CD14-positive monocyte (primary cell): ENCODE results near the gene PIAS1. TPM values are rescaled to one million over a fixed set of nuclear protein-coding genes. Genes with fewer than 3 reads are reported as not detected.

Source experiments
- DNase-seq, 3 donors: peaks; one replicate each; pipeline ENCODE4 v3.0.0-alpha.2; 2011 to 2022
- H2AFZ ChIP-seq: 2 replicates; pipeline ENCODE4 v1.6.0; 2012; ENCODE audit warnings: mild to moderate bottlenecking, low read depth, low read length, inconsistent platforms; ENCODE audit not compliant: insufficient read depth, poor library complexity, severe bottlenecking
- H3K27ac ChIP-seq, 2 donors: 1 replicate in 1 of 2; 2 replicates in 1 of 2; pipeline ENCODE4 v1.5.1; 2012 to 2013; ENCODE audit warnings: low read length in 2 of 2, control low read depth in 1 of 2, inconsistent platforms in 1 of 2, low read depth in 1 of 2, mild to moderate bottlenecking in 1 of 2
- H3K27me3 ChIP-seq, 2 donors: one replicate each; pipeline versions ENCODE4 v1.6.0 to v1.6.1; 2011 to 2013; ENCODE audit warnings: low read length in 2 of 2; ENCODE audit not compliant: control insufficient read depth in 2 of 2, insufficient read depth in 2 of 2
- H3K36me3 ChIP-seq, 2 donors: replicated peaks in 1 of 2; 1 replicate in 1 of 2; 2 replicates in 1 of 2; pipeline versions ENCODE4 v1.5.1 to v1.6.1; 2012 to 2013; ENCODE audit warnings: low read length in 2 of 2, control low read depth in 1 of 2, inconsistent platforms in 1 of 2, mild to moderate bottlenecking in 1 of 2; ENCODE audit not compliant: insufficient read depth in 2 of 2, control insufficient read depth in 1 of 2
- H3K4me1 ChIP-seq, 2 donors: 1 replicate in 1 of 2; 2 replicates in 1 of 2; pipeline versions ENCODE4 v1.5.1 to v1.6.1; 2012 to 2013; ENCODE audit warnings: low read length in 2 of 2, control low read depth in 1 of 2, inconsistent platforms in 1 of 2, mild to moderate bottlenecking in 1 of 2, moderate library complexity in 1 of 2; ENCODE audit not compliant: insufficient read depth in 2 of 2, control insufficient read depth in 1 of 2
- H3K4me2 ChIP-seq: replicated peaks from 2 replicates; pipeline ENCODE3; 2012; ENCODE audit warnings: low read length, moderate library complexity, mild to moderate bottlenecking; ENCODE audit not compliant: poor library complexity, severe bottlenecking; ENCODE audit errors: extremely low read depth
- H3K4me3 ChIP-seq, 3 experiments: fragments of 200-600 bp in 1 of 3; sonication (generic) in 1 of 3; replicated peaks in 1 of 3; 1 replicate in 2 of 3; 2 replicates in 1 of 3; pipeline ENCODE4 v1.5.1; 2011 to 2013; ENCODE audit warnings: low read length in 3 of 3, mild to moderate bottlenecking in 3 of 3, control low read depth in 2 of 3, low read depth in 2 of 3, inconsistent platforms in 1 of 3, moderate library complexity in 1 of 3
- H3K79me2 ChIP-seq: 2 replicates; pipeline ENCODE4 v1.6.0; 2012; ENCODE audit warnings: mild to moderate bottlenecking, control low read depth, inconsistent platforms, low read length, moderate library complexity; ENCODE audit not compliant: insufficient read depth
- H3K9ac ChIP-seq: 2 replicates; pipeline ENCODE4 v1.6.0; 2017; ENCODE audit warnings: low read length, mild to moderate bottlenecking; ENCODE audit not compliant: insufficient read depth, poor library complexity, severe bottlenecking
- H3K9me3 ChIP-seq, 2 donors: replicated peaks in 1 of 2; 1 replicate in 1 of 2; 2 replicates in 1 of 2; pipeline versions ENCODE4 v1.5.1 to v1.6.1; 2012 to 2013; ENCODE audit warnings: low read length in 2 of 2, control low read depth in 1 of 2; ENCODE audit not compliant: control insufficient read depth in 1 of 2, insufficient read depth in 1 of 2
- H4K20me1 ChIP-seq: 2 replicates; pipeline ENCODE4 v1.6.0; 2012; ENCODE audit warnings: mild to moderate bottlenecking, low read length, control low read depth, moderate library complexity; ENCODE audit not compliant: insufficient read depth
- H3K27ac Mint-ChIP-seq, 7 donors: one replicate each; pipeline ENCODE4 v1.8.0; 2020; ENCODE audit warnings: mild to moderate bottlenecking in 7 of 7, mixed read lengths in 7 of 7, moderate library complexity in 6 of 7, inconsistent platforms in 2 of 7
- H3K27me3 Mint-ChIP-seq, 3 donors: one replicate each; pipeline ENCODE4 v1.8.0; 2021 to 2022; ENCODE audit warnings: low read depth in 3 of 3, mild to moderate bottlenecking in 3 of 3, mixed read lengths in 3 of 3, moderate library complexity in 3 of 3, inconsistent platforms in 1 of 3
- H3K36me3 Mint-ChIP-seq, 2 donors: one replicate each; pipeline ENCODE4 v1.8.0; 2020; ENCODE audit warnings: mixed read lengths in 2 of 2, inconsistent platforms in 1 of 2, mild to moderate bottlenecking in 1 of 2
- H3K4me1 Mint-ChIP-seq: one replicate; pipeline ENCODE4 v1.8.0; 2020; ENCODE audit warnings: mild to moderate bottlenecking, mixed read lengths
- H3K4me3 Mint-ChIP-seq, 2 donors: one replicate each; pipeline ENCODE4 v1.8.0; 2020; ENCODE audit warnings: mild to moderate bottlenecking in 2 of 2, mixed read lengths in 2 of 2, moderate library complexity in 1 of 2
- H3K9me3 Mint-ChIP-seq, 7 donors: one replicate each; pipeline ENCODE4 v1.8.0; 2020 to 2022; ENCODE audit warnings: mixed read lengths in 7 of 7, mild to moderate bottlenecking in 6 of 7, moderate library complexity in 6 of 7, inconsistent platforms in 2 of 7
- CTCF ChIP-seq: fragments of 200-600 bp; IDR thresholded peaks from one replicate; pipeline ENCODE4 v1.8.0; 2022; ENCODE audit warnings: antibody characterized with exemption, mild to moderate bottlenecking
- WGBS: methylation state at CpG from one replicate; pipeline ENCODE4 v1.1.5; 2013; ENCODE audit warnings: missing lambda C conversion rate; ENCODE audit not compliant: insufficient coverage; 5-methylcytosine and 5-hydroxymethylcytosine counted together
- intact Hi-C, 2 donors: fragments of 100-400 bp; cut with micrococcal nuclease; formaldehyde crosslinking; loops; one replicate each; pipeline versions ENCODE4 v1.15.0 to v1.15.1; 2023
- polyA plus RNA-seq, 3 donors: library from polyadenylated mRNA; depleted of rRNA in 1 of 3; unstranded in 2 of 3; stranded (reverse) in 1 of 3; fragments of 300-500 nt in 2 of 3; fragments of >200 nt in 1 of 3; fragmentation: Illumina TruSeq in 2 of 3; gene quantifications; 1 replicate in 2 of 3; 2 replicates in 1 of 3; pipeline ENCODE4 v1.2.3, GENCODE V29; 2012 to 2021

The PIAS1 gene
- polyA plus RNA-seq, 3 donors: 47.3 to 109 (median 89.8) TPM

DNA sequence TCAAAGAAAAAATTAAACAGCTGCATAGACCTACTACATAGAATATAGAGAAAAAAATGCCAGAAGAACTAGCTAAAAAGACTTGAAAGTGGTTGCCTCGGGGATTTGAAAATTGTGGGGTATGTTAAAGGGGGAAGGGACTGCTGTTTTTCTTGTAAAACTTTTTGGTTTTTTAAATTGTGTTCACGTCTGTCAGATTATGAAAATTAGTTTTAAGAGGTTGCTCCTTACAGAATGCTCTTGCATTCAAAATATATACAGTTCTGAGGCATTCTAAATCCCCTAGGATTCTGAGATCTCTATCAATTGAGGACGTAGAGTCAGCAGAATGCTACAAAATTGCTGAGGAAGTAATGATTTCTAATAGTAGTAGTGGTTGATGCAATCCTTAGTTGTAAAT is 28.6 kb downstream of the PIAS1 start:
- Histone ChIP-seq H3K4me3 (no peak overlapping the region), H3K9me3 (no peaks in the 10 kb centered on the region), H3K27me3 (no peaks in the 10 kb centered on the region), H3K4me2 (no peak overlapping the region), H3K27ac (peak overlapping the region in 1 of 2 donors; percentile 21), H3K79me2 (peaks cover 100% of the 10 kb centered on the region), H3K4me1 (peaks cover 10 to 22% of the 10 kb centered on the region in 2 donors), H3K36me3 (peaks cover 17 to 23% of the 10 kb centered on the region in 2 donors), H4K20me1 (peaks cover 100% of the 10 kb centered on the region), H3K9ac (no peak overlapping the region), H2AFZ (no peak overlapping the region)
- TF ChIP-seq CTCF: no peak
- no peak overlapping the region for H3K4me3 Mint-ChIP-seq
- H3K9me3 Mint-ChIP-seq: no peaks in the 10 kb centered on the region
- H3K4me1 Mint-ChIP-seq: peaks cover 45% of the 10 kb centered on the region
- no peak for DNase-seq
- no CpG with 5 or more reads among the region's 3 CpGs for WGBS
- H3K27ac Mint-ChIP-seq: peak overlapping the region in 4 of 7 donors; percentile 20 to 58 (median 48)
- intact Hi-C loops: no loop called here
- H3K36me3 Mint-ChIP-seq: peaks cover 11 to 18% of the 10 kb centered on the region in 2 donors
- H3K27me3 Mint-ChIP-seq: no peaks in the 10 kb centered on the region

- Histone ChIP-seq H4K20me1 (peaks cover 100% of the 10 kb centered on the region), H3K4me1 (peaks cover 10 to 22% of the 10 kb centered on the region in 2 donors), H3K4me2 (no peak overlapping the region), H3K36me3 (peaks cover 22 to 28% of the 10 kb centered on the region in 2 donors), H3K27me3 (no peaks in the 10 kb centered on the region), H3K4me3 (no peak overlapping the region), H3K79me2 (peaks cover 100% of the 10 kb centered on the region), H2AFZ (no peak overlapping the region), H3K27ac (peak overlapping the region in 1 of 2 donors; percentile 23), H3K9ac (no peak overlapping the region), H3K9me3 (no peaks in the 10 kb centered on the region)
- H3K27me3 Mint-ChIP-seq: no peaks in the 10 kb centered on the region
- peaks cover 39% of the 10 kb centered on the region for H3K4me1 Mint-ChIP-seq
- H3K4me3 Mint-ChIP-seq: no peak overlapping the region
- intact Hi-C loops: no loop called here
- no CpG with 5 or more reads among the region's 4 CpGs for WGBS
- DNase-seq: no peak
- no peak for TF ChIP-seq CTCF
- no peaks in the 10 kb centered on the region for H3K9me3 Mint-ChIP-seq
- no peak overlapping the region for H3K27ac Mint-ChIP-seq
- peaks cover 11 to 18% of the 10 kb centered on the region in 2 donors for H3K36me3 Mint-ChIP-seq
Measured at GRCh38 chr15:68083463-68083862, 29.3 kb downstream of the PIAS1 start.
